Activated CD8-positive, alpha-beta memory T cell treated with anti-CD3 and anti-CD28 coated beads, Interleukin-2, amount 50 U/mL, for 48 hours (primary cell): ENCODE data around the gene KDM1A.

Source experiments
- DNase-seq: peaks from one replicate; pipeline ENCODE4 v3.0.0-alpha.2; 2020

The KDM1A gene

DNA sequence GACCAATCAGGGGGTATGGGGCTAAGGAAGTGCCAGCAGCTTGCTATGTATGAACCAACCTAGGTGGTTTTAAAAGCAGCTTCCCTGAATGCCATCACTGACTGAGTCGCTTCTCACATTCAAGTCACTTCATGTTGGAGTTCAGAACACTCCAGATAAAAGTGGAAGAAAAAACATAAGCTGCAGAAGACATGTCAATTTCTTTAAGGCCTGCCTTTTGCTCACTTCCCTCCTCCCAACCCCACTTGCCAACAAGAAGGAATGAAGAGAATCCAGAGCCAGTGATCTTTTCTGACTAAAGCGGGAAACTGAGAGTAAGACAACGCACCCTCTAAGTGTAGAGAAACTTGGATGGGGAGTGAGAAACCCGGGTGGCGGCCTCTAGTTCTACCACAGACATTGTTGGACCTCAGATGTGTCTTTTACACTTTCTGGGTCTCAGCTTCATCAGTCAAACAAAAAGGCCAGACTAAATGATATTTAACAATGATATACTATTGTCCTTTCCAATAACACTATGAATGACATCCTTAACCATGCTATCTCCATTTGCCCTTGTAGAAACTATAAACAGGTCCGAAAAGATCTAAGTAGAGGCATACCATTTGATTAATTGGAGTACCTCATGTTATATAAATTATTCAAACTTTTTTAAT, 95.3 kb downstream of the KDM1A start:
- no peak for DNase-seq

DNA sequence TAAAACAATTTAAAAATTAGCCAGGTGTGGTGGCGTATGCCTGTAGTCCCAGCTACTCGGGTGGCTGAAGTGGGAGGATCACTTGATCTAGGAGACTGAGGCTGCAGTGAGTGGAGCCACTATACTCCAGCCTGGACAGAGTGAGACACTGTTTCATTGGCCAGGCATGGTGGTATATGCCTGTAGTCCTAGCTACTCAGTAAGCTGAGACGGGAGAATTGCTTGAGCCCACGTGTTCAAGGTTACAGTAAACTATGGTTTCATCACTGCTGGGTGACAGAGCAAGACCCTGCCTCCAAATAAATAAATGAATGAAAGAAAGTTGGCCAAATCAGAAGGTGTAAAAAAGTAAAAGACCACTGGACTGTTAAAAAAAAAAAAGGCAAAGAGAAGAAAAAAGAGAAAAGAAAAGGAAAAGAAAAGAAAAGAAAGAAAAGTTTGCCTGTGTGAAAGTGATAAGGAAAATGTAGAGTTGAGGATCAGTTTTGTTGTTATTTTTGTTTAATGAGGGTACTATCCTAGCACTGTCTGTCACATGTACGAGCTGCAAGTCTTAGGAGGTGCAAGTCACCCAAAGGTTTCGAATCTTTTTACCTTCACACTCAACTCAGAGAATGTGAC, 97.1 kb downstream of the KDM1A start:
- no peak for DNase-seq

DNA sequence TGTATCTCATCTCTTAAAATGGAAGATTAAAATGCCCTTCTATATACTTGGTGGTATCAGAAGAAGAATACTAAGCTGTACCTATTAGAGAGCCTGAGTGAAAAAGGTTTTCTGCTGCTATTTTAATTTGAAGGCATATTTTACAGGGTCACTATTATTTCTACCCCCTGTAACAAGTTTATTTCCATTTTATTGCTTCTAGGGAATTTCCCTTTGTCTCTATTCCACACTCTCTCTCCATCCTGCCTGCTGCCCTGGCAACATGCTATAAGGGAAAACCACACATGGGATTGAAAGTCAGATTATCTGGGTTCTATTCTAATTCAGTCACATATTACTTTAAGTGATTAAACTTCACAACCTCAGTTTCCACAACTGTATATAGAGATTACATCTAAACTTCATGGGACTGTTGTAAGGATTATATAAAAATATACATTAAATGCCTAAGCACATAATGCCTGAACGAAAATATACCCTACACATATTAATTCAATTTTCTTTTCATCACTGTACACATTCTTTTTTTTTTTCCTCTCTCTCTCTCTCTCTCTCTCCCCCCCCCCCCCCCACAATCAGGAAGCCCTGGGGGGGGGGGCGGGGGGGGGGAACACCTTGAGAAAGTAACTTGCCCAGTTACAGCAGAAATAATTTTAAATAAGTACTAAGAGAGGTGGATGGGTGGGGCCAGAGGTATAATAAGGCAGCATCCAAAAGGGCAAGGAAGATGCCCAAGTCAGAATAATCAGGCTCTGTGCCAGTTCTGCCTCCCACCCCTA, 97.8 kb downstream of the KDM1A start:
- no peak for DNase-seq

DNA sequence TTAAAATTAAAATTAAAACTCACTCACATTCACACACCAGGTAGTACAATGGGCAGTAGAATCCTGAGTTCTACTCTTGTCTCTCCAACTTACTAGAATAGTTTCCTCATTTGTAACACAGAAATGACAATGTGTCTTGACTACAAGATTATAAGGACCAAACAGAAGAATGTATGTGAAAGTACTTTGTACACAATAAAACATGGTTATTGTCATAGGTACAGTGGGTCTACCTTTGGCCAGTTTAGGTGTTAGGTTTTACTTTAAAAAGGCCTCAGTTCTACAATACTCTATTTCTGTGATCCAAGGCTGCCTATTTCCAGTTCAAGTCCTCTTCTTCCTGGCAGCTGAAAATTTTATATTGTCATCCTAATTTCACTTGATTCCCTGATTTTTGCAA, 99.1 kb downstream of the KDM1A start:
- DNase-seq, result no peak

DNA sequence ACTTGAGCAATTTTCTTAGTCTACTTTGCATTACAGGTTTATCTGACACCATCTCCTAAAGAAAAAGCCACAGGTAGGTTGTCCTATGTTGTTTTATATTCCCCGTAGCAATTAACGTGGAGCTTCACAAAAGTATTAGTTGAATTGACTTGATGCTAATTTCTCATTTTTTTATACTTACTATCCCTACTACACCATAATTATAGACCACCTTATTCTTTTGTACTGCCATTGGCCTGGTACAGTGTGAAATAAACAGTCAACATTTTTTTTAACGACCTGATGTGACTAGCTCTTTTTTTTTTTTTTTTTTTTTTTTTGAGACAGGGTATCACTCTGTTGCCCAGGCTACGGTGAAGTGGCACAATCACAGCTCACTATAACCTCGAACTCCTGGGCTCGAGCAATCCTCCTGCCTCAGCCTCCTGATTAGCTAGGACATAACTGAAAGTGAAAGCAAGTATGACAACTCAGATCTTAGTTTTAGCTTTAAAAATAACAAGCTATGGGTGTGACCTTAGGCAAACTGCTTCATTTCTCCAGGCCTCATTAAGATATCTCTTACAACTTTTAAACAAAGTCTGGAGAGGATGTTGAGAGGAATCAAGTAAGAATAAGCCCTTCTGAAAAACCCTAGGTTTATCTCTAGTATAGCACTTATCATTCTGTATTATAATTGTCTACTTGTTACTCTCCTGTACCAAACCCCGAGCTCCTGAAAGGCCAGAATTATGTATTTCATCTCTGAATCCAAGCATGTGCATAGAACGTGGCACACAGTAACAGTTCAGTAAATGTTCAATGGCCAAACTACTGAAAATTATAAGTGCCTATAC, 99.9 kb downstream of the KDM1A start:
- no peak for DNase-seq

DNA sequence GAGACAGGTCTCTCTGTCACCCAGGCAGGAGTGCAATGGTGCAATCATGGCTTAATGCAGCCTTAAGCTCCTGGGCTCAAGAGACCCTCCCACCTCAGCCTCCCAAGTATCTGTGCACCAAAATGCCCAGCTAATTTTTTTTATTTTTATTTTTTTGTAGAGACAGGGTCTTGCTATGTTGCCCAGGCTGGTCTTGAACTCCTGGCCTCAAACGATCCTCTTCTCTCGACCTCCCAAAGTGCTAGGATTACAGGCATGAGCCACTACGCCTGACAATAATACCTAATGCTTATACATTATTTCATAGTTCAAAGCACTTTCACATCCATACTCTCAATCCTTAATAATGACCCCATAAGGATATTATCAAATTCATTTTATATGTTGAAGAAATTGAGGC, 101.1 kb downstream of the KDM1A start:
- no peak for DNase-seq

DNA sequence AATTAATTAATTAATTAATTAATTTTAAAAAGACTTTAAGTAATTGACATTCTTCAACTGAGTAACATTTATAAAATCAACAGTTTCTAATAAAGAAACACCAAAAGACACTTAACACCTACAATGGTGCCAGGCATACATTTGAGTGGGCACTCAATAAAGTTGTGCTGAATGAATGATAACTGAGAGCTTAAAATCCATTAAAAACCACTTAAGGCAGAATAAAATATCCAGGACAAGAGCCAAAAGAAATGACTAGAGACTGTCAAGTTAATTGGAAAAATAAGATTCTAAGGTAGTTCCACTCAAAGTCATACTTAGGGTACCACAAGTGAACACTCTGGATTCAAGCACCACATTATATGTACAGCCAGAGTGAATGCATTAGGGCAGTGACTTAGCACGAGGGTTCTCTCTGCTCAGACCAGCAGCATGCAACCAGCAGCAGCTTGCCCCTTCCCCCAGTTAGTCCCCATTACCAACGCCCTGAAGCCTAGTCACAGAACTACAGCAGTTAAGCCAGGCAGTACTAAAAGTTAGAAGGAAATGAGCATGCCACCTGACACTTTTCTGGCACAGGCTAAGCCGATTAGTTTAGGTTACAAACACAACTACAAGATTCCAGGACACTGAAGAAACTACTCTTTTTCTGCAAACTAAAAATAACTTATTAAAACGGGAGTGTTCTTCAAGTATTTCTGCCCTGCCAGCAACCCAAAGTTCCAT, 102.9 kb downstream of the KDM1A start:
- no peak for DNase-seq

DNA sequence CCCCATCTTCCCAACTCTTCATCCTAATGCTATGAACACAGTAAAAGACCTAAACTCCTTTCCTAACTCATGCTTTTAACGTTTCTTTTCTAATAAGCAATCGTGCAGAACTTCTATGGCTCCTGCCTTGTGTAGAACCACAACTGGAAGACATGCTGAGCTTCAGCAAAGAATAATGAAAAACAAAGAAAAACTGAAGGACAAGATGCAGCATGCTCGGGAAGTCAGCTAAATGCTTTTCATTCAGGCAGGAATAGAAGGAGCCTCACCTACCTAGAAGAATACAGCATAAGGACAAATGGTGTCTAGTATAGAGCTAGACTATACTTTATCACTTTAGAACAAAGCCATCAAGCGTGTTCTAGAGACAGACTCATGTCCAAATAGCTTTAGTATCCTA, 103.5 kb downstream of the KDM1A start:
- DNase-seq, result no peak

DNA sequence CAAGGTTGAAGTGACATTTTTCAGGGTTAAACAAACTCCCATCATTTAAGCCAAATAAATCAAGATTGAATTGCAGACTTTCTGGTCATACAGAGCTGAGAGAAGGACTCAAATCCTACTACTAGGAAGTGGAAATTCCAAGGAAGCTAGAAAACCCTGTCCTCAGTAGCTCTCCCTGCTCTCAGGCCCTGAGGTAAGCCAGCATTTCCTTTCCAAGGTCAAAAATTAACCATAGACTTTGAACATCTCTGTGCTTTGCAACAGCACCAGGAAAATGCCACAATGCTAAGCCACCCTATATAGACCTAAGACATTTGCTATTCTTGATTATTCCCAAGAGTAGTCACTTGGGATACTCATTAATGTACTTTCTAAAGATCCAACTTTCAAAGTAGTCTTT, 104.3 kb downstream of the KDM1A start:
- DNase-seq, result no peak

DNA sequence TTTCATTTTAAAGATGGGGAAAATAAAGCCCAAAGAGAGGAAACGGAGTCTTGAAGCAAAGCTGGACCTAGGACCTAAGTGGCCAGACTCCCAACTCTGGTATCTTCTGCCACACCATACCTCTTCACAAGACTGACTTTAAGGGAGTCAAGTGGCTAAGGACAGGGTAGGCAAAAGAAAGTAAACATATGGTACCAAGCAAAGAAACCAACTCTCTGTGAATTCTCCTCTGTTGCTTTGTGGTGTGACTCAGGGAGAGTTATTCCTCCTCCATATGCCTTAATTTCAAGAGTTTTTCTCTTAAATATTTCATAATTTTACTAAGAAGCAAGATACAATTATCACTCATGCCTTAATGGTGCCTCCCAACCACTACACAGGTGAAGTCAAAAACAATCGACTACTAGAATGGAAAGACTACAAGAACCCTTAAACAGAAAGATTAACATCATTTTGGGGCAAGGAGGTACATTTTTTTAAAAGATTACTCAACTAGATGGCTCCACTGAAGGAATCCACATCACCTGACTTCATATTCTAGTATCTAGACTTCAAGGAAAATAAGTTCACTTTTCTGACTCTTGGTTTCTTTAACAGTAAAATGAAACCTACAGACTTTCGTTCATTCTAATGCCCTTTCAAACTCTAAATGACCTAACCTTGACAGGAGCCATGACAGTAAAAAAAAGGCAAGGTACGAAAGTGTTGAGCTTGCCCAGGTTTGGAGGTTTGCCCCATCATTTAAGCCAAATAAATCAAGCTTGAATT, 105.2 kb downstream of the KDM1A start:
- DNase-seq, result no peak

DNA sequence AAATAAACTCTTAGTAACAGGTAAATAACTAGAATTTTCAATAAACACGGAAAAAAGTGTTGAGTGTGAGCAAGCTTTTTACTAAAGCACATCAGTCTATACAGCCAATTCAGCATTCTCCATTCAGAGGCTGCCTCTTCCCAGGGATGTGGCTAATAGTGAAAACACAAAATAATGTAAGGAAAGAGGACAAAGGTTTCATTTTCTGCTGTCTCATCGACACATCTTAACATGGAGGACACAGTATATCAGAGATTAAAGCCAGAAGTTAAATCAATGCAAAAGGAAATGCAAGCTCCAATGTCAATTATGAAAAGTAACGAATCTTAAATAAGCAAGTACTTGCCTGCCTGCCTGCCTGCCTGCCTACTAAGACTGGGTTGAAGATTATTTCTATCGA, 106.2 kb downstream of the KDM1A start:
- no peak for DNase-seq

DNA sequence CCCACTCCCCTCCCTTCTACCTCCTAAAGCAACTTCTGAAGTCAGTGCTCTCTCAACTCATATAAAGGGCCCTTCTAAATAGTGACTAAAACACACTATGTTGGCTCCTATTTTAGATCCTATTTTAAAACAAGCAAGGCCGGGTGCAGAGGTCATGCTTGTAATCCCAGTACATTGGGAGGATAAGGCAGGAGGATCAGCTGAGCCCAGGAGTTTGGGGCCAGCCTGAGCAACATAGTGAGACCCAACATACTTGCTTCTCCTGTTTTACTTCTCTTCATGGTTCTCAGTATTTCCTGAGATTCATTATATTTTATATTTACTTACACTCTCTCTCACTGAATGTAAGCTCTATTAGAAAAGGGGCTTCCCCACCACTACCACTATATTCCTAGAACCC, 106.9 kb downstream of the KDM1A start:
- DNase-seq, result no peak

DNA sequence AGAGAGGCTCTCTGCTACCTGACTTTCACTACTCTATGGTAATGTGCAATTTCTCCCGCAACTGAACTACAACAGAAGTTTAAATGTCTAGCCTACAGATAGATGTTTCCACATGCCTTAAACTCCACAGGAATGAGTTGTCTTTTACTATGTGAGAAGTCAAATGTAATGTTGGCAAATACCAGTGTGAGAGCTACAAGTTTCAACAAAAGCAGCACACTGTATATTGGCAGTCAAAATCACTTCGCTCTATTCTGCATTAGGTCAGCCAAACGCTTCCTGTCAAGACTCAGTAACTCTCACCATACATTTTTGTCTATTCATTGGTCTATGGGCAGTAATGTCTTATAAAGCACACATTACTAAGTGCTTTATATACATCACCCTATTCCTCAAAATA, 107.5 kb downstream of the KDM1A start:
- DNase-seq, result no peak

DNA sequence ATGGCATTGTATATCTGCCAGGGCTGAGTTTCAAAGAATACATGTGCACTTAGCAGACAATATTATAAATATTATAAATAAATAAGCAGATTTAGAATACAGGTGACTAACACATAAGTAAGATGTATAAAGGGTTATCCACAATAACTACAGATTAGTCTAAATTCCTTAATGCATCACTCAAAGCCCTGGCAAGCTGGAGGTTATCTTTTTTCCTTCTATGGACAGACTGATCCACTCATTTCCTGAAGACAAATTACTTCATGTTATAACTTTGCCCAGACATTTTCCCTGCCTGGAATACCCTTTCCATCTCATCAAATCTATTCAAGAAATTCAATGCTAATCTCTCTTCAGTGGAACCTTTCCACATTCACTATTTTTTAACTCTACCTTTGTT, 110.6 kb downstream of the KDM1A start:
- no peak for DNase-seq

DNA sequence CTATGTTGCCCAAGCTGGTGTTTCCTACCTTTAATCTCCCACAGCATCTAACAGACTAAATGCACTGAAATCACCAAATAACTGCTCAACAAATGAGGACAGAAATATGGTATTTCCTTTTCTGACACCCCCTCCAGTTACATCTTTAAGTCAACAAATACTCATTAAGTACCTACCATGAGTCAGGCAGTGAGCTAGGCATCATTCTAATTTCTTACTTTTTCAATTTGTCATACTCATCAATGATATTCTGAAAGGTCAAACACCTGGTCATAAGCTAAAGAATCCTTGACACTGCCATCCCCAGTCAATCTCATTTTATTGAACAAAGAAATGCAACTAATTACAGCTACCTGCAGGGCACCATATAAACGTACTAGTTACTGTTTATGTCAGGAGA, 112.8 kb downstream of the KDM1A start:
- DNase-seq, result no peak
